Osteoblast (primary cell): ENCODE data around the gene CCDC85C. TPM values are rescaled to one million over a fixed set of nuclear protein-coding genes. Genes with fewer than 3 reads are reported as not detected.

Experiments used
- DNase-seq: peaks from one replicate; pipeline ENCODE4 v3.0.0; 2011; ENCODE audit warnings: low spot score, mixed read lengths; ENCODE audit not compliant: insufficient read length; ENCODE audit errors: missing footprints
- H2AFZ ChIP-seq: 2 replicates; pipeline ENCODE4 v1.6.0; 2011; ENCODE audit warnings: mild to moderate bottlenecking, low read length
- H3K27ac ChIP-seq: 2 replicates; pipeline ENCODE4 v1.5.1; 2011; ENCODE audit warnings: mild to moderate bottlenecking, low read depth, low read length, moderate library complexity
- H3K27me3 ChIP-seq: 2 replicates; pipeline ENCODE4 v1.6.0; 2012; ENCODE audit warnings: mild to moderate bottlenecking, control low read depth, inconsistent platforms, low read length, moderate library complexity; ENCODE audit not compliant: insufficient read depth
- H3K36me3 ChIP-seq: 2 replicates; pipeline ENCODE4 v1.5.1; 2011; ENCODE audit warnings: mild to moderate bottlenecking, low read length, control low read depth, moderate library complexity; ENCODE audit not compliant: insufficient read depth
- H3K4me1 ChIP-seq: 2 replicates; pipeline ENCODE4 v1.5.1; 2011; ENCODE audit warnings: mild to moderate bottlenecking, low read length, control low read depth, moderate library complexity; ENCODE audit not compliant: insufficient read depth
- H3K4me2 ChIP-seq: 2 replicates; pipeline ENCODE4 v1.6.0; 2011; ENCODE audit warnings: mild to moderate bottlenecking, low read length; ENCODE audit not compliant: insufficient read depth
- H3K4me3 ChIP-seq: fragments of 200-600 bp; sonication (generic); 3 replicates; pipeline ENCODE4 v1.5.1; 2012; ENCODE audit warnings: mild to moderate bottlenecking, low read length, inconsistent platforms; ENCODE audit not compliant: insufficient read depth
- H3K79me2 ChIP-seq: 2 replicates; pipeline ENCODE4 v1.6.0; 2012; ENCODE audit warnings: mild to moderate bottlenecking, low read length, control low read depth, inconsistent platforms; ENCODE audit not compliant: insufficient read depth
- H3K9me3 ChIP-seq: 2 replicates; pipeline ENCODE4 v1.5.1; 2011; ENCODE audit warnings: low read depth, low read length, control low read depth
- H4K20me1 ChIP-seq: 2 replicates; pipeline ENCODE4 v1.6.0; 2012; ENCODE audit warnings: mild to moderate bottlenecking, low read length, control low read depth; ENCODE audit not compliant: insufficient read depth
- CTCF ChIP-seq: IDR thresholded peaks from 2 replicates; pipeline ENCODE4 v1.5.1; 2011; ENCODE audit warnings: mild to moderate bottlenecking, low read depth, low read length, moderate library complexity; ENCODE audit errors: extremely low read depth
- total RNA-seq: library from RNA; depleted of rRNA; stranded (reverse); fragments of >200 nt; gene quantifications from 2 replicates; pipeline ENCODE4 v1.2.3, GENCODE V29; 2012

CCDC85C gene
- total RNA-seq, 1 donor: 3.6 TPM

- Histone ChIP-seq H3K4me1 (peaks cover 16% of the 10 kb centered on the region), H3K36me3 (peaks cover 57% of the 10 kb centered on the region), H3K9me3 (no peaks in the 10 kb centered on the region)
These were observed 93.4 kb downstream of the CCDC85C start for GRCh38 chr14:99510556-99511139.

GRCh38 chr14:99509871-99510555 lies 94.0 kb downstream of the CCDC85C start:
- DNase-seq: peak; percentile 65
- Histone ChIP-seq H2AFZ (no peak overlapping the region), H3K79me2 (no peaks in the 10 kb centered on the region), H4K20me1 (peaks cover 20% of the 10 kb centered on the region), H3K27ac (no peak overlapping the region), H3K9me3 (no peaks in the 10 kb centered on the region), H3K4me3 (no peak overlapping the region), H3K4me1 (peaks cover 16% of the 10 kb centered on the region), H3K4me2 (no peak overlapping the region), H3K27me3 (no peaks in the 10 kb centered on the region), H3K36me3 (peaks cover 64% of the 10 kb centered on the region)
- TF ChIP-seq CTCF: no peak

More at GRCh38 chr14:99510556-99511139, 93.4 kb downstream of the CCDC85C start:
- Histone ChIP-seq H2AFZ (no peak overlapping the region), H3K27me3 (no peaks in the 10 kb centered on the region), H3K4me3 (no peak overlapping the region), H3K27ac (peak overlapping the region; percentile 43), H3K79me2 (no peaks in the 10 kb centered on the region), H4K20me1 (peaks cover 20% of the 10 kb centered on the region), H3K4me2 (peak overlapping the region; percentile 13)
- peak; percentile 78 for DNase-seq
- TF ChIP-seq CTCF: no peak

GRCh38 chr14:99508896-99509629 lies 94.9 kb downstream of the CCDC85C start:
- Histone ChIP-seq H3K4me3 (no peak overlapping the region), H3K4me2 (no peak overlapping the region), H3K36me3 (peaks cover 68% of the 10 kb centered on the region), H3K4me1 (peaks cover 16% of the 10 kb centered on the region), H3K27me3 (no peaks in the 10 kb centered on the region), H3K9me3 (no peaks in the 10 kb centered on the region), H4K20me1 (peaks cover 20% of the 10 kb centered on the region), H2AFZ (no peak overlapping the region), H3K27ac (no peak overlapping the region), H3K79me2 (no peaks in the 10 kb centered on the region)
- TF ChIP-seq CTCF: no peak
- peak; percentile 58 for DNase-seq
